GM18861 (cell line): ENCODE measurements around the gene CNGB1.

ENCODE experiments used
- ATAC-seq: cut with Tn5 transposase; IDR thresholded peaks from one replicate; pipeline ENCODE4 v1.9.1; 2021; ENCODE audit not compliant: unreplicated experiment

Gene CNGB1

DNA sequence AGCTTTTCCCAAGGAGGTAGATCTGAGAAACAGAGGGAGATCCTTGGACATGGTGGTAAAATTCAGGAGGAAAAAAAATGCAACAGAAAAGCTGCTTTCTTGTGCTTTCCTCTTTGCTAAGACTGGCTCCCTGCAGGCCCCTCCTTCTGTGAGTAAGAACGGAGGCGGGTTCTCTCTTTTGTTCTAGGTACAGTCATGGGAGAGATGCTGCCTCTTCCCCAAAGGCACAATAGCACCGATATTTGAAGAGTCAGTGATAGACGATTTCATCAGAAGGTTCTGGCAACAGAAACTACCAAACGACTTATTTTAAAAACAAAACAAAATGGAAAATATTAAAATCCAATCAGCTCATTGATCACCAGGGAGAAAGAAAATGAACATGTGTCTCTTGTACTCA, 136.0 kb downstream of the CNGB1 start:
- ATAC-seq = no peak
